IMR-90 (cell line): Measurements from ENCODE around the gene AKT1S1. TPM values are rescaled to one million over a fixed set of nuclear protein-coding genes. Genes with fewer than 3 reads are reported as not detected.

Experiments
- ATAC-seq: fragments of 200-7000 bp; cut with Tn5 transposase; 2 replicates; pipeline ENCODE4 v1.9.1; 2020; ENCODE audit warnings: low read depth, mild to moderate bottlenecking, moderate library complexity
- BruUV-seq: library from RNA; stranded (reverse); fragments of 400-500 nt; replicated peaks from 2 replicates; lab custom pipeline; 2021; lab: Mats Ljungman, UMichigan
- CTCF ChIA-PET: fragments of 300-600 bp; formaldehyde crosslinking; extraction: SDS; loops from one replicate; lab custom pipeline; 2021; ENCODE audit warnings: antibody characterized with exemption; lab: Yijun Ruan, JAX
- POLR2A ChIA-PET: fragments of 300-600 bp; sonication (Branson Sonifier 250); formaldehyde crosslinking; loops from one replicate; lab custom pipeline; 2022; ENCODE audit warnings: antibody characterized with exemption; ENCODE audit not compliant: unreplicated experiment; lab: Charles Lee
- DNase-seq: peaks from one replicate; pipeline ENCODE4 v3.0.0; 2013
- H2AFZ ChIP-seq: replicated peaks from 2 replicates; pipeline ENCODE3; 2013; ENCODE audit warnings: low read length, mild to moderate bottlenecking; ENCODE audit not compliant: poor library complexity
- H2AK5ac ChIP-seq: 2 replicates; pipeline ENCODE4 v1.6.1; 2013; ENCODE audit warnings: low read depth, low read length, inconsistent platforms
- H2AK9ac ChIP-seq: replicated peaks from 2 replicates; pipeline ENCODE3; 2013; ENCODE audit warnings: mild to moderate bottlenecking, low read depth, low read length, moderate library complexity; ENCODE audit not compliant: poor library complexity
- H2BK120ac ChIP-seq: 2 replicates; pipeline ENCODE4 v1.6.1; 2013; ENCODE audit warnings: low read depth, low read length, inconsistent platforms
- H2BK15ac ChIP-seq: 3 replicates; pipeline ENCODE4 v1.6.1; 2013; ENCODE audit warnings: low read depth, low read length, inconsistent platforms
- H2BK20ac ChIP-seq: 2 replicates; pipeline ENCODE4 v1.6.1; 2013; ENCODE audit warnings: low read depth, mild to moderate bottlenecking, inconsistent platforms, low read length, moderate library complexity
- H2BK5ac ChIP-seq: 2 replicates; pipeline ENCODE4 v1.6.1; 2013; ENCODE audit warnings: mild to moderate bottlenecking, low read depth, low read length, inconsistent platforms; ENCODE audit not compliant: poor library complexity, severe bottlenecking
- H3K14ac ChIP-seq: replicated peaks from 2 replicates; pipeline ENCODE4 v1.6.1; 2013; ENCODE audit warnings: low read depth, low read length, inconsistent platforms
- H3K18ac ChIP-seq: 2 replicates; pipeline ENCODE4 v1.6.1; 2013; ENCODE audit warnings: low read depth, low read length, control low read depth
- H3K23ac ChIP-seq: 2 replicates; pipeline ENCODE4 v1.6.1; 2013; ENCODE audit warnings: low read depth, low read length, inconsistent platforms
- H3K27ac ChIP-seq: 2 replicates; pipeline ENCODE4 v1.5.1; 2013; ENCODE audit warnings: mild to moderate bottlenecking, control low read depth, low read length; ENCODE audit not compliant: insufficient read depth
- H3K27me3 ChIP-seq: 2 replicates; pipeline ENCODE4 v1.6.1; 2013; ENCODE audit warnings: low read length; ENCODE audit not compliant: control insufficient read depth, insufficient read depth
- H3K36me3 ChIP-seq: 2 replicates; pipeline ENCODE4 v1.6.1; 2013; ENCODE audit warnings: low read length, mixed read lengths; ENCODE audit not compliant: control insufficient read depth, insufficient read depth
- H3K4ac ChIP-seq: 2 replicates; pipeline ENCODE4 v1.6.1; 2013; ENCODE audit warnings: low read depth, low read length, inconsistent platforms
- H3K4me1 ChIP-seq: 2 replicates; pipeline ENCODE4 v1.6.1; 2013; ENCODE audit warnings: low read length, mixed read lengths; ENCODE audit not compliant: control insufficient read depth, insufficient read depth
- H3K4me2 ChIP-seq: 2 replicates; pipeline ENCODE4 v1.6.1; 2013; ENCODE audit warnings: low read depth, mild to moderate bottlenecking, control low read depth, low read length, moderate library complexity
- H3K4me3 ChIP-seq: 2 replicates; pipeline ENCODE4 v1.5.1; 2013; ENCODE audit warnings: low read depth, mild to moderate bottlenecking, control low read depth, low read length, moderate library complexity; ENCODE audit not compliant: insufficient read depth
- H3K56ac ChIP-seq: 2 replicates; pipeline ENCODE4 v1.6.1; 2013; ENCODE audit warnings: low read length, inconsistent platforms; ENCODE audit not compliant: insufficient read depth; ENCODE audit errors: extremely low read depth
- H3K79me1 ChIP-seq, 2 experiments: 2 replicates each; pipeline ENCODE4 v1.6.1; 2013; ENCODE audit warnings: low read length in 2 of 2, inconsistent platforms in 1 of 2, low read depth in 1 of 2
- H3K9ac ChIP-seq: 2 replicates; pipeline ENCODE4 v1.6.1; 2013; ENCODE audit warnings: low read depth, low read length, control low read depth
- H3K9me1 ChIP-seq: 2 replicates; pipeline ENCODE4 v1.6.1; 2013; ENCODE audit warnings: low read length, inconsistent platforms; ENCODE audit not compliant: insufficient read depth
- H3K9me3 ChIP-seq: 2 replicates; pipeline ENCODE4 v1.6.1; 2013; ENCODE audit warnings: low read length; ENCODE audit not compliant: control insufficient read depth, insufficient read depth
- H4K20me1 ChIP-seq: 2 replicates; pipeline ENCODE4 v1.6.1; 2013; ENCODE audit warnings: low read length, inconsistent platforms; ENCODE audit not compliant: insufficient read depth
- H4K5ac ChIP-seq: 2 replicates; pipeline ENCODE4 v1.6.1; 2013; ENCODE audit warnings: mild to moderate bottlenecking, low read depth, low read length, control low read depth
- H4K8ac ChIP-seq, 2 experiments: 2 replicates each; pipeline ENCODE4 v1.6.1; 2013; ENCODE audit warnings: low read depth in 2 of 2, low read length in 2 of 2, control low read depth in 1 of 2, inconsistent platforms in 1 of 2
- H4K91ac ChIP-seq: 2 replicates; pipeline ENCODE4 v1.6.1; 2013; ENCODE audit warnings: low read depth, low read length, inconsistent platforms; ENCODE audit not compliant: insufficient read depth
- BHLHE40 ChIP-seq: fragments of 150-350 bp; IDR thresholded peaks from 2 replicates; pipeline ENCODE4 v1.6.1; 2016; ENCODE audit warnings: mild to moderate bottlenecking, low read depth, low read length
- CEBPB ChIP-seq: IDR thresholded peaks from 2 replicates; pipeline ENCODE4 v1.6.1; 2012; ENCODE audit warnings: low read depth, low read length, improper control_type of control experiment
- CTCF ChIP-seq: conservative IDR thresholded peaks from 2 replicates; pipeline ENCODE4 v1.5.1; 2012; ENCODE audit warnings: mild to moderate bottlenecking, low read depth, low read length, improper control_type of control experiment
- FOS ChIP-seq: fragments of 150-350 bp; IDR thresholded peaks from 2 replicates; pipeline ENCODE4 v1.6.1; 2016; ENCODE audit warnings: low read depth, low read length
- MAFK ChIP-seq: IDR thresholded peaks from 2 replicates; pipeline ENCODE4 v1.6.1; 2012; ENCODE audit warnings: low read depth, low read length, improper control_type of control experiment
- MXI1 ChIP-seq: IDR thresholded peaks from 2 replicates; pipeline ENCODE4 v1.6.1; 2012; ENCODE audit warnings: low read depth, mild to moderate bottlenecking, low read length, moderate library complexity, borderline replicate concordance
- NFE2L2 ChIP-seq: fragments of 150-350 bp; IDR thresholded peaks from 2 replicates; pipeline ENCODE4 v1.6.1; 2016; ENCODE audit warnings: low read depth, mild to moderate bottlenecking, low read length
- RAD21 ChIP-seq: IDR thresholded peaks from 2 replicates; pipeline ENCODE4 v1.6.1; 2012; ENCODE audit warnings: low read length, improper control_type of control experiment
- RCOR1 ChIP-seq: IDR thresholded peaks from 2 replicates; pipeline ENCODE4 v1.6.1; 2012; ENCODE audit warnings: mild to moderate bottlenecking, low read length, improper control_type of control experiment; ENCODE audit not compliant: insufficient replicate concordance
- RFX5 ChIP-seq: IDR thresholded peaks from 2 replicates; pipeline ENCODE4 v1.8.0; 2012; ENCODE audit warnings: low read depth, mild to moderate bottlenecking, low read length, moderate library complexity
- SMC3 ChIP-seq: fragments of 150-350 bp; IDR thresholded peaks from 2 replicates; pipeline ENCODE4 v1.6.1; 2016; ENCODE audit warnings: low read depth, mild to moderate bottlenecking, antibody characterized with exemption, low read length, moderate library complexity
- WGBS, 2 experiments: methylation state at CpG; one replicate each; pipeline versions ENCODE4 v1.1.5 to v1.1.7; 2013; ENCODE audit warnings: missing lambda C conversion rate in 2 of 2; ENCODE audit not compliant: insufficient read length in 1 of 2; ENCODE audit errors: extremely low coverage in 2 of 2; 5-methylcytosine and 5-hydroxymethylcytosine counted together
- dilution Hi-C: fragments of 300-500 bp; cut with HindIII; formaldehyde crosslinking; loops from one replicate; pipeline ENCODE4 v1.14.3; 2018; ENCODE audit warnings: low sequenced_read_pairs; ENCODE audit not compliant: unreplicated experiment
- in situ Hi-C: fragments of 300-500 bp; cut with MboI; formaldehyde crosslinking; loops from 3 replicates; pipeline ENCODE4 v1.14.3; 2019; ENCODE audit warnings: low sequenced_read_pairs, inconsistent platforms, mixed read lengths
- intact Hi-C: fragments of 100-400 bp; cut with micrococcal nuclease; formaldehyde crosslinking; loops from 2 replicates; pipeline ENCODE4 v1.10.0; 2022
- polyA plus RNA-seq, 3 experiments: library from polyadenylated mRNA; depleted of rRNA; stranded (reverse); fragments of >200 nt; gene quantifications; 2 replicates each; pipeline ENCODE4 v1.2.3, GENCODE V29; 2012; ENCODE audit warnings: low replicate concordance in 1 of 3
- total RNA-seq: library from RNA; depleted of rRNA; stranded (reverse); fragments of >200 nt; gene quantifications from 2 replicates; pipeline ENCODE4 v1.2.3, GENCODE V29; 2012
- TF ChIP-seq, protein P1 (sequence below): fragments of 150-350 bp; IDR thresholded peaks from 2 replicates; pipeline ENCODE4 v1.6.1; 2016; ENCODE audit warnings: low read depth, mild to moderate bottlenecking, low read length, moderate library complexity, borderline replicate concordance

Gene AKT1S1
- total and polyA plus RNA-seq, 2 of the 4 experiments (the other 2 are of a cell fraction): 3.6 to 54.4 TPM

DNA sequence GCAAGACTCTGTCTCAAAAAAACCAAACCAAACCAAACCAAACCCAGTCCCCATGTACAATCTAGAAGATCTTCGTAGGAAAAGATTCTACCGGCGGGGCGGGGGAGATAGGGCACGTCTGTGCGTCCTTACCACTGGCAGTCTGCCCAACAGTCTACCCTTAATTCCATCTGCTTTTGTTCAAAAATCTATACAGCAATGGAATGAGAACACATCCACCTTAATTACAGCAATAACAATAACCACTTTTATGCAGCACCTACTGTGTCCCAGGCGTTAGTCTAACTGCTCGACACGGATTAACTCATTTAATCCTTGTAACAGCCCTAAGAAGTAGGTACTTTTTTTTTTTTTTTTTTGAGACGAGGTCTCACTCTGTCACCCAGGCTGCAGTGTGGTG is 49.4 kb upstream of the AKT1S1 start (continued):
- TF ChIP-seq RAD21: no peak
- no peak for TF ChIP-seq RFX5
- TF ChIP-seq BHLHE40: no peak
- TF ChIP-seq RCOR1: no peak
- no peak for TF ChIP-seq MXI1
- TF ChIP-seq SMC3: no peak
- no peak for TF ChIP-seq NFE2L2
- no peak for TF ChIP-seq FOS

DNA sequence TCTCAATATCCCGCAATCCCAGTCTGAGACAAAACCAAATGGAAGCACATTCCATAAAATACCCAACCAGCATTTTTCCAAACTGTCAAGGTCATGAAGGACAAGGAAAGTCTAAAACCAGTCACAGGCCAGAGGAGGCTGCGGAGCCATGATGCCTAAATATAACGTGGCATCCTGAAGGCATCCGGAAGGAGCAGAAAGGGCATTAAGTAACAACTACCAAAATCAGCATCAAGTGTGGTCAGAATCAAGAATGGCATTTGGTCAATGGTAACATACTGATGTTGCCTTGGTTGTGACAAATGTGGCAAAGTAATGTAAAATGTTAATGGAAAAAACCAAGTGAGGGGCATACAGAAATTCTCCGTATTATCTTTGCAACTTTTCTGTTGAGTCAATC is 48.3 kb upstream of the AKT1S1 start:
- H2BK5ac ChIP-seq: no peak overlapping the region
- H3K9me3 ChIP-seq: no peaks in the 10 kb centered on the region
- H3K14ac ChIP-seq: no peak overlapping the region
- peaks cover 40% of the 10 kb centered on the region for H4K20me1 ChIP-seq
- H3K4me1 ChIP-seq: peaks cover 17% of the 10 kb centered on the region
- no peak overlapping the region for H2AK5ac ChIP-seq
- no peak overlapping the region for H3K4ac ChIP-seq
- H4K5ac ChIP-seq: no peak overlapping the region
- H3K27me3 ChIP-seq: no peaks in the 10 kb centered on the region
- no peak for DNase-seq
- peaks cover 22% of the 10 kb centered on the region for H3K36me3 ChIP-seq
- H2BK15ac ChIP-seq: no peak overlapping the region
- in situ Hi-C loops: no loop called here
- dilution Hi-C loops: no loop called here
- no peak overlapping the region for H3K18ac ChIP-seq
- peaks cover 21% of the 10 kb centered on the region for H3K9me1 ChIP-seq
- BruUV-seq: no TSS peak
- no peak overlapping the region for H2BK120ac ChIP-seq
- TF ChIP-seq CTCF: no peak
- no peak for TF ChIP-seq NFE2L2
- no peak for TF ChIP-seq FOS
- no peak for TF ChIP-seq MAFK
- TF ChIP-seq CEBPB: no peak
- TF ChIP-seq, protein P1, sequence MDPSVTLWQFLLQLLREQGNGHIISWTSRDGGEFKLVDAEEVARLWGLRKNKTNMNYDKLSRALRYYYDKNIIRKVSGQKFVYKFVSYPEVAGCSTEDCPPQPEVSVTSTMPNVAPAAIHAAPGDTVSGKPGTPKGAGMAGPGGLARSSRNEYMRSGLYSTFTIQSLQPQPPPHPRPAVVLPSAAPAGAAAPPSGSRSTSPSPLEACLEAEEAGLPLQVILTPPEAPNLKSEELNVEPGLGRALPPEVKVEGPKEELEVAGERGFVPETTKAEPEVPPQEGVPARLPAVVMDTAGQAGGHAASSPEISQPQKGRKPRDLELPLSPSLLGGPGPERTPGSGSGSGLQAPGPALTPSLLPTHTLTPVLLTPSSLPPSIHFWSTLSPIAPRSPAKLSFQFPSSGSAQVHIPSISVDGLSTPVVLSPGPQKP: no peak
- H2BK20ac ChIP-seq: no peak overlapping the region
- no peak overlapping the region for H2AK9ac ChIP-seq
- no peak overlapping the region for H3K4me3 ChIP-seq
- no peak for ATAC-seq
- no peak overlapping the region for H2AFZ ChIP-seq
- no peak overlapping the region for H3K56ac ChIP-seq
- H3K23ac ChIP-seq: no peak overlapping the region
- H3K9ac ChIP-seq: no peak overlapping the region
- H4K91ac ChIP-seq: no peak overlapping the region
- WGBS, 2 experiments: 100% methylated on average over 3 of the region's 5 CpGs; no CpG with 5 or more reads in 1 of the 2 experiments
- POLR2A ChIA-PET: no interaction called here
- H3K4me2 ChIP-seq: no peak overlapping the region
- no peak overlapping the region for H3K27ac ChIP-seq
- H3K79me1 ChIP-seq: peaks cover 25 to 76% of the 10 kb centered on the region in 2 experiments
- CTCF ChIA-PET: no interaction called here
- no peak overlapping the region for H4K8ac ChIP-seq
- intact Hi-C loops: no loop called here
